ENCODE measurements around the gene TLX2. TPM values are rescaled to one million over a fixed set of nuclear protein-coding genes. Genes with fewer than 3 reads are reported as not detected.

The TLX2 gene
- total and polyA plus RNA-seq, 2 of the 13 experiments (the other 11 are each of a cell fraction or from before 2014, with no cell fraction given), result 0.05 to 0.20 TPM

DNA sequence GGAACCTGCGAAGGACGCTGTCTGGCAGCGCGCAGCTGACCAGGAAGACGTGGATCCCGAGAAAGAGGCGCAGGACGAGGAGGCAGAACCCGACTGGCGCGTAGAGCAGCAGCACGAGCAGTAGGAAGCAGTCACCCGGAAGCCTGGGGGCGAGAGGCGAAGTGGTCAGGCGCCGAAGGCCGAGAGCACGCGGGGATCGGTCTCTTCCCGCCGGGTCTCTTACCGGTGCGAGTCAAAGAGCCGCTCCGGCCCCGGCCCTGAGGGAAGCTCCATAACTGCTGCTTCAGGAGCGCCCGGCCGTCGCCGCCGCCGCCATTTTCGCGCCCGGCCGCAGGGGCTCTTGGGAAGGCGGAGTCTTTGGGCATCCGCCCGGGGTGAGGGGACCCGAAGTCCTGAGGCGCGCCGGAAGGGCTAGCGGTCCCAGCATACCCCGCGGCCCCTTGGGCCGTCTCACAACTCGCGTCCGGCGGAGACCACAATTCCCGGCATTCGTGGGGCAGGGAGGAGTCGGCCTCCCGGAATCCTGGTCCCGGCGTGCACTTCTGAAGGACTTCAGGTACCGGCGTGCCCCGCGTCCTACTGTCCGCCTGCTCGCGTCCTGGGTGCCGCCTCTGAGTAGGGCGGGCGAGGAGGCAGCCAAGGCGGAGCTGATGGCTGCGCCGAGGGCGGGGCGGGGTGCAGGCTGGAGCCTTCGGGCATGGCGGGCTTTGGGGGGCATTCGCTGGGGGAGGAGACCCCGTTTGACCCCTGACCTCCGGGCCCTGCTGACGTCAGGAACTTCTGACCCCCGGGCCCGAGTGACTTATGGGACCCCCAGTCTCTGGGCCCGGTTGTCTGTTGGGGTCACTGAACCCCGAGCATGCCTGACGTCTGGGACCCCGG, 15.3 kb downstream of the TLX2 start, which contains the start of the genes AUP1 and HTRA2 (continued):
- TF ChIP-seq, protein P1, sequence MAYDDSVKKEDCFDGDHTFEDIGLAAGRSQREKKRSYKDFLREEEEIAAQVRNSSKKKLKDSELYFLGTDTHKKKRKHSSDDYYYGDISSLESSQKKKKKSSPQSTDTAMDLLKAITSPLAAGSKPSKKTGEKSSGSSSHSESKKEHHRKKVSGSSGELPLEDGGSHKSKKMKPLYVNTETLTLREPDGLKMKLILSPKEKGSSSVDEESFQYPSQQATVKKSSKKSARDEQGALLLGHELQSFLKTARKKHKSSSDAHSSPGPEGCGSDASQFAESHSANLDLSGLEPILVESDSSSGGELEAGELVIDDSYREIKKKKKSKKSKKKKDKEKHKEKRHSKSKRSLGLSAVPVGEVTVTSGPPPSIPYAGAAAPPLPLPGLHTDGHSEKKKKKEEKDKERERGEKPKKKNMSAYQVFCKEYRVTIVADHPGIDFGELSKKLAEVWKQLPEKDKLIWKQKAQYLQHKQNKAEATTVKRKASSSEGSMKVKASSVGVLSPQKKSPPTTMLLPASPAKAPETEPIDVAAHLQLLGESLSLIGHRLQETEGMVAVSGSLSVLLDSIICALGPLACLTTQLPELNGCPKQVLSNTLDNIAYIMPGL (CRISPR knock-in tag; IDR thresholded peaks at IDR 0.05; ENCODE audit: borderline replicate concordance in 1 of 2, low read depth in 1 of 2), result peak; percentile 72 to 92
- TF ChIP-seq JDP2 (CRISPR knock-in tag; IDR thresholded peaks at IDR 0.05; ENCODE audit: borderline replicate concordance), result no peak
- TF ChIP-seq SOX13 (IDR thresholded peaks at IDR 0.05), result no peak
- TF ChIP-seq SOX13 (CRISPR knock-in tag; conservative IDR thresholded peaks at IDR 0.05 in 1 of 2, IDR thresholded peaks at IDR 0.05 in 1 of 2), result peak in 1 of 2 experiments; percentile 32; a peak in 2 of 4 replicates
- TF ChIP-seq PCBP2 (optimal IDR thresholded peaks at IDR 0.05; ENCODE audit: low read depth, low read length, poor library complexity, severe bottlenecking), result no peak
- TF ChIP-seq ZNF383 (CRISPR knock-in tag; IDR thresholded peaks at IDR 0.05; ENCODE audit: borderline replicate concordance), result no peak
- TF ChIP-seq ZNF780A (CRISPR knock-in tag; IDR thresholded peaks at IDR 0.05), result no peak; the same call in 1 of the 2 replicates
- TF ChIP-seq, protein P2, sequence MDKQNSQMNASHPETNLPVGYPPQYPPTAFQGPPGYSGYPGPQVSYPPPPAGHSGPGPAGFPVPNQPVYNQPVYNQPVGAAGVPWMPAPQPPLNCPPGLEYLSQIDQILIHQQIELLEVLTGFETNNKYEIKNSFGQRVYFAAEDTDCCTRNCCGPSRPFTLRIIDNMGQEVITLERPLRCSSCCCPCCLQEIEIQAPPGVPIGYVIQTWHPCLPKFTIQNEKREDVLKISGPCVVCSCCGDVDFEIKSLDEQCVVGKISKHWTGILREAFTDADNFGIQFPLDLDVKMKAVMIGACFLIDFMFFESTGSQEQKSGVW (CRISPR knock-in tag; IDR thresholded peaks at IDR 0.05; ENCODE audit: borderline replicate concordance), result no peak
- peak; percentile 98 for TF ChIP-seq NR2C2 (CRISPR knock-in tag; IDR thresholded peaks at IDR 0.05; ENCODE audit: borderline replicate concordance)
- TF ChIP-seq, protein P3, sequence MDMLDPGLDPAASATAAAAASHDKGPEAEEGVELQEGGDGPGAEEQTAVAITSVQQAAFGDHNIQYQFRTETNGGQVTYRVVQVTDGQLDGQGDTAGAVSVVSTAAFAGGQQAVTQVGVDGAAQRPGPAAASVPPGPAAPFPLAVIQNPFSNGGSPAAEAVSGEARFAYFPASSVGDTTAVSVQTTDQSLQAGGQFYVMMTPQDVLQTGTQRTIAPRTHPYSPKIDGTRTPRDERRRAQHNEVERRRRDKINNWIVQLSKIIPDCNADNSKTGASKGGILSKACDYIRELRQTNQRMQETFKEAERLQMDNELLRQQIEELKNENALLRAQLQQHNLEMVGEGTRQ (IDR thresholded peaks at IDR 0.05; ENCODE audit: low read depth, low read length), result no peak
- TF ChIP-seq, protein P3 (CRISPR knock-in tag; IDR thresholded peaks at IDR 0.05; ENCODE audit: borderline replicate concordance), result no peak
- peak; percentile 90; the same call in 1 of the 2 replicates for TF ChIP-seq ZNF788 (CRISPR knock-in tag; IDR thresholded peaks at IDR 0.05; ENCODE audit: borderline replicate concordance)
- peak; percentile 86 for TF ChIP-seq ZFP82 (CRISPR knock-in tag; IDR thresholded peaks at IDR 0.05; ENCODE audit: borderline replicate concordance)
- no peak for TF ChIP-seq ZNF841 (CRISPR knock-in tag; IDR thresholded peaks at IDR 0.05; ENCODE audit: borderline replicate concordance)
- TF ChIP-seq HNF4A (CRISPR knock-in tag; IDR thresholded peaks at IDR 0.05), result no peak
- peak; percentile 80; the same call in 1 of the 2 replicates for TF ChIP-seq ATF1 (CRISPR knock-in tag; IDR thresholded peaks at IDR 0.05)
- peak; percentile 67; the same call in 1 of the 2 replicates for TF ChIP-seq NR2F6 (IDR thresholded peaks at IDR 0.05)
- TF ChIP-seq NR2F6 (CRISPR knock-in tag; IDR thresholded peaks at IDR 0.05), result peak; percentile 79
- TF ChIP-seq ZNF446 (CRISPR knock-in tag; IDR thresholded peaks at IDR 0.05), result no peak
- 0 out of 2 replicates have a peak, but pooled peaks have one; percentile 31 for TF ChIP-seq NKX3-1 (CRISPR knock-in tag; IDR thresholded peaks at IDR 0.05)
- no peak for TF ChIP-seq ZFP36L2 (CRISPR knock-in tag; IDR thresholded peaks at IDR 0.05)
- TF ChIP-seq, protein P4, sequence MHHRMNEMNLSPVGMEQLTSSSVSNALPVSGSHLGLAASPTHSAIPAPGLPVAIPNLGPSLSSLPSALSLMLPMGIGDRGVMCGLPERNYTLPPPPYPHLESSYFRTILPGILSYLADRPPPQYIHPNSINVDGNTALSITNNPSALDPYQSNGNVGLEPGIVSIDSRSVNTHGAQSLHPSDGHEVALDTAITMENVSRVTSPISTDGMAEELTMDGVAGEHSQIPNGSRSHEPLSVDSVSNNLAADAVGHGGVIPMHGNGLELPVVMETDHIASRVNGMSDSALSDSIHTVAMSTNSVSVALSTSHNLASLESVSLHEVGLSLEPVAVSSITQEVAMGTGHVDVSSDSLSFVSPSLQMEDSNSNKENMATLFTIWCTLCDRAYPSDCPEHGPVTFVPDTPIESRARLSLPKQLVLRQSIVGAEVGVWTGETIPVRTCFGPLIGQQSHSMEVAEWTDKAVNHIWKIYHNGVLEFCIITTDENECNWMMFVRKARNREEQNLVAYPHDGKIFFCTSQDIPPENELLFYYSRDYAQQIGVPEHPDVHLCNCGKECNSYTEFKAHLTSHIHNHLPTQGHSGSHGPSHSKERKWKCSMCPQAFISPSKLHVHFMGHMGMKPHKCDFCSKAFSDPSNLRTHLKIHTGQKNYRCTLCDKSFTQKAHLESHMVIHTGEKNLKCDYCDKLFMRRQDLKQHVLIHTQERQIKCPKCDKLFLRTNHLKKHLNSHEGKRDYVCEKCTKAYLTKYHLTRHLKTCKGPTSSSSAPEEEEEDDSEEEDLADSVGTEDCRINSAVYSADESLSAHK (CRISPR knock-in tag; IDR thresholded peaks at IDR 0.05; ENCODE audit: borderline replicate concordance), result no peak

Data from HepG2 (cell line).